ENCODE measurements around the gene C3orf18. TPM values are rescaled to one million over a fixed set of nuclear protein-coding genes. Genes with fewer than 3 reads are reported as not detected.

C3orf18 gene
- total and polyA plus RNA-seq, 3 experiments from 2014 or later: 11.5 to 15.8 (median 13.0) TPM

- no peaks in the 10 kb centered on the region for H3K27me3 Mint-ChIP-seq
- no peaks in the 10 kb centered on the region for H3K27me3 ChIP-seq (ENCODE audit: insufficient read depth, low read length, poor library complexity, severe bottlenecking)
- DNase-seq: no peak
- no peaks in the 10 kb centered on the region for H3K9me3 ChIP-seq (ENCODE audit: low read length)
- no peak overlapping the region for H3K4me3 Mint-ChIP-seq
- ChIA-PET CTCF (no interaction called here), POLR2A (no interaction called here)
- no peak overlapping the region for H3K4me3 ChIP-seq (ENCODE audit: low read length)
- H3K36me3 Mint-ChIP-seq: peaks cover 0 to 4% (median 0%) of the 10 kb centered on the region in 3 donors
- H3K4me1 ChIP-seq (ENCODE audit: insufficient read depth, low read length): no peaks in the 10 kb centered on the region
- no peaks in the 10 kb centered on the region for H3K4me1 Mint-ChIP-seq
- H3K27ac Mint-ChIP-seq: no peak overlapping the region
- H3K27ac ChIP-seq (ENCODE audit: low read depth, low read length): no peak overlapping the region
- no peaks in the 10 kb centered on the region for H3K9me3 Mint-ChIP-seq
- H3K36me3 ChIP-seq (ENCODE audit: insufficient read depth, low read length): no peaks in the 10 kb centered on the region
These were observed 9.6 kb downstream of the C3orf18 start for GRCh38 chr3:50557915-50558314.

DNA sequence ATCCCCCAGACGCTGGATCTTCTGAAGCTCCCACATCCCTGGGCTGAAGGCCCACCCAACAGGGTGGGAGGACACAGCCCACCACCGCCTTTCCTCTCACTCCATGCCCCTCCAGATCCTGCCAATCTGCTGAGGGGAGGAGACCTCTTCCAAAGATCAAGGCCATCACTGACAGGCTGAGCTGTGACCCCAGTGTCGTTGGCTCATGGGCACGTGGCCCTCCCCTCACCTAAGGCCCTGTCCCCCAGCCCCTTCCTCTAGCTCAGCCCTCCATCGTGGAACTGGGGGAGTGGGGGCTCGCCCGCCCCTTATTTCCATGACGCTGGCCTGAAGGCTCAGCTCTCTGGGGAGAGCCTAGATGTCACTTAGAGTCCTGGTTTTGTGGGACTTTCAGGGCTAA is 10.4 kb downstream of the C3orf18 start:
- Mint-ChIP-seq H3K9me3 (no peaks in the 10 kb centered on the region), H3K4me3 (no peak overlapping the region), H3K27ac (no peak overlapping the region), H3K36me3 (peaks cover 0 to 4% (median 0%) of the 10 kb centered on the region in 3 donors), H3K27me3 (no peaks in the 10 kb centered on the region), H3K4me1 (no peaks in the 10 kb centered on the region)
- H3K27me3 ChIP-seq (ENCODE audit: insufficient read depth, low read length, poor library complexity, severe bottlenecking): no peaks in the 10 kb centered on the region
- H3K9me3 ChIP-seq (ENCODE audit: low read length): no peaks in the 10 kb centered on the region
- DNase-seq: no peak
- H3K4me1 ChIP-seq (ENCODE audit: insufficient read depth, low read length): no peaks in the 10 kb centered on the region
- no peak overlapping the region for H3K4me3 ChIP-seq (ENCODE audit: low read length)
- H3K36me3 ChIP-seq (ENCODE audit: insufficient read depth, low read length): no peaks in the 10 kb centered on the region
- ChIA-PET CTCF (interaction anchor here (0.7 kb wide), 1 partner anchor 15 kb away, joined by 3 read pairs; no protein-coding TSS in a partner anchor), POLR2A (no interaction called here)
- no peak overlapping the region for H3K27ac ChIP-seq (ENCODE audit: low read depth, low read length)

GRCh38 chr3:50554553-50554952 is 13.0 kb downstream of the C3orf18 start:
- no peak overlapping the region for H3K27ac ChIP-seq (ENCODE audit: low read depth, low read length)
- no peaks in the 10 kb centered on the region for H3K4me1 ChIP-seq (ENCODE audit: insufficient read depth, low read length)
- no peaks in the 10 kb centered on the region for H3K27me3 ChIP-seq (ENCODE audit: insufficient read depth, low read length, poor library complexity, severe bottlenecking)
- Mint-ChIP-seq H3K27ac (no peak overlapping the region), H3K4me3 (no peak overlapping the region), H3K27me3 (no peaks in the 10 kb centered on the region), H3K9me3 (no peaks in the 10 kb centered on the region), H3K36me3 (peaks cover 0 to 4% (median 0%) of the 10 kb centered on the region in 3 donors), H3K4me1 (no peaks in the 10 kb centered on the region)
- ChIA-PET POLR2A (no interaction called here), CTCF (interaction anchor here (1.2 to 2.1 kb wide), 3 partner anchors 12 to 121 kb away, joined by 3 to 6 read pairs (median 4); no protein-coding TSS in a partner anchor)
- no peaks in the 10 kb centered on the region for H3K9me3 ChIP-seq (ENCODE audit: low read length)
- no peak overlapping the region for H3K4me3 ChIP-seq (ENCODE audit: low read length)
- H3K36me3 ChIP-seq (ENCODE audit: insufficient read depth, low read length): no peaks in the 10 kb centered on the region
- no peak for DNase-seq

DNA sequence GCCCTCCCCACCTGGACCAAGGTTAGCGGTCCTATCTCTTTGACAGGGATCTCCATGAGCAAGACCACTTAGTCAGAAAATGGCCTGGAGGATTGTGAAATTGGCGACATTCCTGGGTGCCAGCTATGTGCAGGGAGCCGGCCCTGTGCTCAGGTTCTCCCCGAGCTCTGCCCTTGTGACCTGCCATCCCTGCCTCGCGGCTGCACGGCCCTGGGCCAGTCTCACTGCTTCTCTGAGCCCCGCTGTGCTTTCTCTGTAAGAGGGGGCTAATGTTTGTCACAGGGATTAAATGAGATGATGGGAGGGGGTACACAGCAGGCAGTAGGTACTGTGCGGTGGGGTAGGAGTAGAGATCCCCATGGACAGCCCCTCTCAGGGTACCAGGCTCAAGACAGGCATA is 14.9 kb downstream of the C3orf18 start:
- ChIA-PET CTCF (interaction anchor here (2.4 to 3.1 kb wide), 2 partner anchors 10 to 60 kb away, joined by 9 to 11 read pairs; partner anchors contain the start of gene CISH), POLR2A (no interaction called here)
- no peak for DNase-seq
- H3K36me3 ChIP-seq (ENCODE audit: insufficient read depth, low read length): no peaks in the 10 kb centered on the region
- Mint-ChIP-seq H3K27me3 (no peaks in the 10 kb centered on the region), H3K27ac (peak overlapping the region in 1 of 8 donors; percentile 43), H3K4me3 (no peak overlapping the region), H3K4me1 (no peaks in the 10 kb centered on the region), H3K36me3 (no peaks in the 10 kb centered on the region), H3K9me3 (no peaks in the 10 kb centered on the region)
- H3K27me3 ChIP-seq (ENCODE audit: insufficient read depth, low read length, poor library complexity, severe bottlenecking): no peaks in the 10 kb centered on the region
- H3K4me1 ChIP-seq (ENCODE audit: insufficient read depth, low read length): no peaks in the 10 kb centered on the region
- no peak overlapping the region for H3K4me3 ChIP-seq (ENCODE audit: low read length)
- no peaks in the 10 kb centered on the region for H3K9me3 ChIP-seq (ENCODE audit: low read length)
- no peak overlapping the region for H3K27ac ChIP-seq (ENCODE audit: low read depth, low read length)

GRCh38 chr3:50551681-50552435 is 15.7 kb downstream of the C3orf18 start:
- POLR2A ChIA-PET: no interaction called here
- H3K9me3 ChIP-seq (ENCODE audit: low read length): no peaks in the 10 kb centered on the region
- H3K4me3 Mint-ChIP-seq: no peak overlapping the region
- H3K4me3 ChIP-seq (ENCODE audit: low read length): no peak overlapping the region
- H3K36me3 ChIP-seq (ENCODE audit: insufficient read depth, low read length): no peaks in the 10 kb centered on the region
- H3K9me3 Mint-ChIP-seq: no peaks in the 10 kb centered on the region
- H3K4me1 ChIP-seq (ENCODE audit: insufficient read depth, low read length): no peaks in the 10 kb centered on the region
- H3K36me3 Mint-ChIP-seq: no peaks in the 10 kb centered on the region
- peak overlapping the region in 1 of 8 donors; percentile 73 for H3K27ac Mint-ChIP-seq
- H3K27ac ChIP-seq (ENCODE audit: low read depth, low read length): no peak overlapping the region
- DNase-seq: no peak
- H3K27me3 ChIP-seq (ENCODE audit: insufficient read depth, low read length, poor library complexity, severe bottlenecking): no peaks in the 10 kb centered on the region
- no peaks in the 10 kb centered on the region for H3K27me3 Mint-ChIP-seq
- CTCF ChIA-PET: interaction anchor here (1.5 to 3.1 kb wide), 4 partner anchors 9 to 61 kb away, joined by 6 to 11 read pairs (median 8); partner anchors contain the start of gene CISH
- H3K4me1 Mint-ChIP-seq: no peaks in the 10 kb centered on the region

- Histone ChIP-seq H3K36me3 (ENCODE audit: insufficient read depth, low read length) (no peaks in the 10 kb centered on the region), H3K27ac (ENCODE audit: low read depth, low read length) (no peak overlapping the region), H3K4me1 (ENCODE audit: insufficient read depth, low read length) (no peaks in the 10 kb centered on the region), H3K9me3 (ENCODE audit: low read length) (no peaks in the 10 kb centered on the region), H3K4me3 (ENCODE audit: low read length) (no peak overlapping the region), H3K27me3 (ENCODE audit: insufficient read depth, low read length, poor library complexity, severe bottlenecking) (no peaks in the 10 kb centered on the region)
- H3K27me3 Mint-ChIP-seq: no peaks in the 10 kb centered on the region
- no peak for DNase-seq
- H3K4me3 Mint-ChIP-seq: no peak overlapping the region
- H3K4me1 Mint-ChIP-seq: no peaks in the 10 kb centered on the region
- H3K9me3 Mint-ChIP-seq: no peaks in the 10 kb centered on the region
- H3K36me3 Mint-ChIP-seq: no peaks in the 10 kb centered on the region
- ChIA-PET CTCF (interaction anchor here (0.7 to 3.1 kb wide), 7 partner anchors 9 to 77 kb away, joined by 3 to 11 read pairs (median 6); partner anchors contain the start of gene CISH), POLR2A (no interaction called here)
- H3K27ac Mint-ChIP-seq: no peak overlapping the region
These were observed 16.4 kb downstream of the C3orf18 start for GRCh38 chr3:50551054-50551659.

DNA sequence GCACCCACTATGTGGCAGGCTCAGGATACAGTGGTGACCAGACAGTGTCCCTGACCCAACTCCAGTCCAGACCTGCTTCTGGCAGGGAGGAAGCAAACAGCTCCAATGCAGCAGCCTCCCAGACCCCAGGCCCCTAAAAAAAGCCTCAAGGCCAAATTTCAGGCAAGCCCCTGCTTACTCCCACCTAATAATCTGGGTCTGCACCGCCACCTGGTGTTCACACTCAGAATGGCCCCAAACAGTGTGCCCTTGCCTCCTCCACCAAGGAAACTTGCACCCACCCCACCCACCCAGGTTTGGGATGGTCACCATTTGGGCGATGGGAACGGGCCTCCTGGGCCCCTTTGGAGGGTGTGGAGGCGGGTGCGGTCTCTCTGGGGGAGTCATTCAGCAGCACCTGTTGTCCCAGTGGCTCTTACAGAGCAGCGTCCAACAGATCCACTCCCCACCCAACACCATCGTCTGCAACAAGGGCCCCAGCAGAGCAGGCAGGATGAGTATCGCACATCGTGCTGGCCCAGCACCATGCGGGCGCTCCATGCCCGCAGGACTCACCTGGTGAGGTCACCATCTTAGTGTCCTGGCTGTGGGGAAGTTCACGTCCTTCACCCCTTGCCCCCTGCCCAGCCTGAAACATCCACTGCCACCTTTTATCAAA is 17.3 kb downstream of the C3orf18 start:
- no peaks in the 10 kb centered on the region for H3K9me3 Mint-ChIP-seq
- no peaks in the 10 kb centered on the region for H3K27me3 ChIP-seq (ENCODE audit: insufficient read depth, low read length, poor library complexity, severe bottlenecking)
- H3K9me3 ChIP-seq (ENCODE audit: low read length): no peaks in the 10 kb centered on the region
- no peaks in the 10 kb centered on the region for H3K27me3 Mint-ChIP-seq
- H3K27ac ChIP-seq (ENCODE audit: low read depth, low read length): no peak overlapping the region
- H3K27ac Mint-ChIP-seq: no peak overlapping the region
- no peak overlapping the region for H3K4me3 Mint-ChIP-seq
- H3K4me1 ChIP-seq (ENCODE audit: insufficient read depth, low read length): no peaks in the 10 kb centered on the region
- peak; percentile 42 to 73 (median 52) for DNase-seq
- no peaks in the 10 kb centered on the region for H3K36me3 Mint-ChIP-seq
- no peaks in the 10 kb centered on the region for H3K36me3 ChIP-seq (ENCODE audit: insufficient read depth, low read length)
- H3K4me1 Mint-ChIP-seq: no peaks in the 10 kb centered on the region
- no peak overlapping the region for H3K4me3 ChIP-seq (ENCODE audit: low read length)
- ChIA-PET CTCF (interaction anchor here (0.7 to 3.1 kb wide), 19 partner anchors 8 to 203 kb away, joined by 3 to 11 read pairs (median 4); partner anchors contain the start of gene CISH), POLR2A (no interaction called here)

- Mint-ChIP-seq H3K4me3 (no peak overlapping the region), H3K9me3 (no peaks in the 10 kb centered on the region), H3K4me1 (peaks cover 0 to 2% (median 0%) of the 10 kb centered on the region in 3 donors), H3K27me3 (no peaks in the 10 kb centered on the region), H3K36me3 (no peaks in the 10 kb centered on the region), H3K27ac (no peak overlapping the region)
- no peaks in the 10 kb centered on the region for H3K9me3 ChIP-seq (ENCODE audit: low read length)
- H3K27ac ChIP-seq (ENCODE audit: low read depth, low read length): no peak overlapping the region
- CTCF ChIA-PET: interaction anchor here (0.8 to 2.0 kb wide), 14 partner anchors 8 to 202 kb away, joined by 3 to 8 read pairs (median 4); no protein-coding TSS in a partner anchor
- H3K36me3 ChIP-seq (ENCODE audit: insufficient read depth, low read length): no peaks in the 10 kb centered on the region
- no peaks in the 10 kb centered on the region for H3K27me3 ChIP-seq (ENCODE audit: insufficient read depth, low read length, poor library complexity, severe bottlenecking)
- POLR2A ChIA-PET: no interaction called here
- no peak for DNase-seq
- H3K4me3 ChIP-seq (ENCODE audit: low read length): no peak overlapping the region
- H3K4me1 ChIP-seq (ENCODE audit: insufficient read depth, low read length): no peaks in the 10 kb centered on the region
These were observed 18.3 kb downstream of the C3orf18 start for GRCh38 chr3:50549226-50549625.

Measured in CD8-positive, alpha-beta memory T cell (primary cell).